Mesodermal cell (in vitro differentiated cells): ENCODE data around the gene RFTN1.

Experiments
- H3K27ac ChIP-seq: 2 replicates; pipeline ENCODE4 v1.7.0; 2013; ENCODE audit warnings: mild to moderate bottlenecking, low read depth, low read length, moderate library complexity; ENCODE audit not compliant: severe bottlenecking
- H3K36me3 ChIP-seq: 2 replicates; pipeline ENCODE4 v1.7.1; 2013; ENCODE audit warnings: mild to moderate bottlenecking, low read length, moderate library complexity; ENCODE audit not compliant: control insufficient read depth, insufficient read depth
- H3K4me1 ChIP-seq: one replicate; pipeline ENCODE4 v1.7.1; 2013; ENCODE audit warnings: mild to moderate bottlenecking, low read length; ENCODE audit not compliant: insufficient read depth, control insufficient read depth, poor library complexity, severe bottlenecking
- H3K4me3 ChIP-seq: 2 replicates; pipeline ENCODE4 v1.7.0; 2013; ENCODE audit warnings: low read length, control low read depth, mild to moderate bottlenecking; ENCODE audit not compliant: insufficient read depth, poor library complexity, severe bottlenecking; ENCODE audit errors: extremely low read depth
- H3K9me3 ChIP-seq: 2 replicates; pipeline ENCODE4 v1.7.1; 2013; ENCODE audit warnings: mild to moderate bottlenecking, low read length, moderate library complexity; ENCODE audit not compliant: control insufficient read depth
- WGBS, 2 experiments: methylation state at CpG; one replicate each; pipeline ENCODE4 v1.1.5; 2013; ENCODE audit warnings: missing lambda C conversion rate in 2 of 2; ENCODE audit not compliant: insufficient coverage in 2 of 2; 5-methylcytosine and 5-hydroxymethylcytosine counted together

The RFTN1 gene

DNA sequence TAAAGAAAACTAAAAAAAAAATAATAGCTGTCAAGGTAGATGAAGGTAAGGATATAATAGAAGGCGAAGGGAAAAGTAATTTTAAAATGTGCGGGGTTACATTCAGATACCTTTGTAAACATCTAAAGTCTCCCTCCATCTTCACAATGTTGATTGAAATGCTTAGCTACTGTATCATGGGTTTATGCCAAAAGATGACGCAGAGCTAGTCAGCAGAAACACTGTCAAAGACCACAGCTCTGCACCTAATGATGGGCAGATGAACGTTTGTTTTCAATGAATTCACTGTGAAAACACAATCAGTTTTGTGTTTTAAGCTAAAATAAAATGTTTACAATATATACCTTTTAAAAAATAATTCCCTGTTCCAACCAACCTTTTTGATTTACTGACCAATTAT is 61.2 kb downstream of the RFTN1 start:
- Histone ChIP-seq H3K4me1 (peaks cover 12% of the 10 kb centered on the region), H3K4me3 (no peak overlapping the region), H3K36me3 (no peaks in the 10 kb centered on the region), H3K9me3 (no peaks in the 10 kb centered on the region), H3K27ac (no peak overlapping the region)
- 100% methylated on average over 1 of the region's 4 CpGs; no CpG with 5 or more reads in 1 of the 2 experiments for WGBS, 2 experiments

- H3K4me3 ChIP-seq, result no peak overlapping the region
- no peaks in the 10 kb centered on the region for H3K36me3 ChIP-seq
- H3K27ac ChIP-seq, result no peak overlapping the region
- H3K9me3 ChIP-seq, result no peaks in the 10 kb centered on the region
- H3K4me1 ChIP-seq, result peaks cover 14% of the 10 kb centered on the region
- 90 to 92% methylated on average over 5 to 6 of the region's 6 CpGs for WGBS, 2 experiments
Measured at GRCh38 chr3:16449369-16449768, 64.1 kb downstream of the RFTN1 start.

DNA sequence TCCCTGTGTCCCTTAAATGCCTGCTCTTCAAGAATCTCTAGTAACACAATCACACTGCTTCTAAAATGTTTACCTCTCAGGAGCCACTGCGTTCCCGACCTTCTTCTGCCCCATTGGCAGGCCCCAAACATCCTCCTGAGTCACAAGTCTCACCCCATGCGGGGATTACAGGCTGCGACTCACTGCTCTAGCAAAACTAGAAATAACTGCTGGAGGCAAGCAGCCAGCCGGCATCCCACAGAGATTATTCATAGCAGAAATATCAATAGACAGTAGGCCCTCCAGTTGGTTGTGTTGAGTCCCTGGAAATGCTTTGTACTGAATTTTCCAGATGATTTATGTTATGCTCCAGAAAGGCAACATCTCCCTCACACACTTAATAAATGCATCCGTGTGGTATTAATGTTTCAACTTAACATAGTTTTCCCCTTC is 64.8 kb downstream of the RFTN1 start:
- Histone ChIP-seq H3K27ac (peak overlapping the region; percentile 25), H3K9me3 (no peaks in the 10 kb centered on the region), H3K4me3 (no peak overlapping the region), H3K36me3 (no peaks in the 10 kb centered on the region), H3K4me1 (peaks cover 14% of the 10 kb centered on the region)
- whole genome bisulfite sequencing, 2 experiments, result 30 to 33% methylated on average over 2 to 4 of the region's 6 CpGs

- H3K9me3 ChIP-seq, result no peaks in the 10 kb centered on the region
- no peak overlapping the region for H3K27ac ChIP-seq
- no peak overlapping the region for H3K4me3 ChIP-seq
- 95 to 97% methylated on average over 2 to 4 of the region's 4 CpGs for WGBS, 2 experiments
- H3K36me3 ChIP-seq, result no peaks in the 10 kb centered on the region
- H3K4me1 ChIP-seq, result peaks cover 14% of the 10 kb centered on the region
Measured at GRCh38 chr3:16447135-16447534, 66.4 kb downstream of the RFTN1 start.

DNA sequence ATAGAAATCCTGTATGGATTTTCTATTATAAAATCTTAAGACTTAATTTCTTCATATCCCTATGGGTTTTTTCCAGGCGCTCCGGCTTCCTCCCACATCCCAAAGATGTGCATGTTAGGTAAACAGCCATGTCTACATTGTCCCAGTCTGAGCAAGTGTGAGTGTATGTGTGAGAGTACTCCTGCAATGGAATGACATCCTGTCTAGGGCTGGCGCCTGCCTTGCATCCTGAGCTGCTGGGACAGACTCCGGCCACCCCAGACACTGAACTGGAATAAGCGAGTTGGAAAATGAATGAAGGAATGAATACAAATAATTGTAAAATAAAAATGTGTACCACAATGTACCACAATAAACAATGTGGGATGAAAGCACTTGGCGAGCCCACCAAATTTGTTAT is 69.2 kb downstream of the RFTN1 start:
- Histone ChIP-seq H3K9me3 (no peaks in the 10 kb centered on the region), H3K27ac (no peak overlapping the region), H3K4me1 (peaks cover 14% of the 10 kb centered on the region), H3K36me3 (no peaks in the 10 kb centered on the region), H3K4me3 (no peak overlapping the region)
- 88% methylated on average over 1 of the region's 6 CpGs; no CpG with 5 or more reads in 1 of the 2 experiments for WGBS, 2 experiments

GRCh38 chr3:16442730-16443129 is 70.8 kb downstream of the RFTN1 start:
- WGBS, 2 experiments, result no CpG with 5 or more reads among the region's 1 CpG
- Histone ChIP-seq H3K9me3 (no peaks in the 10 kb centered on the region), H3K27ac (no peak overlapping the region), H3K36me3 (no peaks in the 10 kb centered on the region), H3K4me1 (peaks cover 2% of the 10 kb centered on the region), H3K4me3 (no peak overlapping the region)

GRCh38 chr3:16441371-16441875 is 72.1 kb downstream of the RFTN1 start:
- 83 to 97% methylated on average over 3 to 4 of the region's 5 CpGs for WGBS, 2 experiments
- no peak overlapping the region for H3K27ac ChIP-seq
- H3K4me3 ChIP-seq, result no peak overlapping the region
- no peaks in the 10 kb centered on the region for H3K4me1 ChIP-seq
- no peaks in the 10 kb centered on the region for H3K9me3 ChIP-seq
- H3K36me3 ChIP-seq, result no peaks in the 10 kb centered on the region

DNA sequence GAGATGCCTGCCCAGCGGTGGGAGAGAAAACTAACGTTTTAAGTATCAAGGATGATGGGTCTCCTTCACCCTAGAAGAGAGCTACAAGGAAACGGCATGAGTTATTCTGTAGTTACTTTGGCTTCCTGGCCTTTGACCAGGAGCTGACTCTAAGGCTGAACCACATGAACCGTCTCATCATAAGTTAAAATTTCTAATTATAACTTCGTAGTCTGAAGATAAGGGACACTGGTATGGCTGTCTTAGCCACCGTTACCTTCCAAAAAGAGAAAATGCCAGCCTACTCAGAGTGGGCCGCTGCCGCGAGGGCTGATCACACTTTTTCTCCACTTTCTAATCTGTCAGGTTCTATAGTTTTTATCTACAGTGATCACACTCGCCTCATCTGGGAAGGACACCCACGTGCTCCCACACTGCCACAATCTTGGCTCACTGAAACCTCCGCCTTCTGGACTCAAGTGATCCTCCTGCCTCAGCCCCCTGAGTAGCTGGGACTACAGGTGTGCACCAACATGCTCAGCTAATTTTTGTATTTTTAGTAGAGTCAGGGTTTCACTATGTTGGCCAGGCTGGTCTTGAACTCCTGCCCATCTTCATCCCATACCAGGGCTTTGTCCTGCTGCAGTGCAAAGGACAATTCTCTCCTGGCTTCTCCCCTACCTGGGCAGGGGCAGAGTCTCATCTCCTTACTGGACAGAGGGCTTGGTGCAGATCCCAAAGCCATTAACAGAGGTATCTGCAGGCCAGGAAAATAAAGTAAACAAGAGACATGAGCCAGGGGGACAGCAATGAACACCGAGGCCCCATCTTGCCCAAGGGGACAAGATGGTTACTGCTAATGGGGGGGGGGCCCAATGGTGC is 73.4 kb downstream of the RFTN1 start:
- Histone ChIP-seq H3K4me3 (no peak overlapping the region), H3K9me3 (no peaks in the 10 kb centered on the region), H3K27ac (no peak overlapping the region), H3K4me1 (no peaks in the 10 kb centered on the region), H3K36me3 (no peaks in the 10 kb centered on the region)
- 93 to 94% methylated on average over 8 to 11 of the region's 13 CpGs for WGBS, 2 experiments

DNA sequence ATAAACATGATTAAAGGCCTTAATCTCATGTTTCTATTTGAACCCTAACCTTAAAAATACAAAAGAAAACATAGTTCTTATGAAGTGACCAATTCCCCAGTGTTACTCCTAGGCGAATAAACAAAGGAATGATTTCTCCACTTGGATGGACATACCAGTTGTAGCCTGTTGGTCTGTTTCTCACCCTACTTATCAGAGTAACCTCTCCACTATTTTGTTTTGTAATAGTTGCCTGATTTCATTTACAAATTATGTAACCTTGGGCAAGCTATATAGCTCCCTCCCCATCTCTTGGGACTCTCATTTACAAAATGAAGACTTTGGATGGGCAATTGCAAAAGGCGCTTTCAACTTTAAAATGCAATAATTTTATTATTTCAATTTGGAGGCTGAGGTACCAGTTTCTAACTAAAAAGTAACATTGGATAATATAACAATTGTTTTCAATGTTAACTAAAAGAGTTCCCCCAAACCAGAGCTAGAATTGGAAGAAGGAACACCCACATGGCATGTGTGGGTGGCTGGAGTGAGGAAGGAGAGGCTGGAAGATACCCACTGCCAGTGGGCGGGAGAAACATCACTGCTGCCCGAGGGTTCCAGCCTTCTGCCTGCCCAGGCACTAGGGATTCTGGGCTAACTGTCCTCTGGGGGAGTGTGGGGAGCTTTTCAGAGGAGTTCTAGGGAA is 74.2 kb downstream of the RFTN1 start:
- no peaks in the 10 kb centered on the region for H3K36me3 ChIP-seq
- H3K9me3 ChIP-seq, result no peaks in the 10 kb centered on the region
- no peaks in the 10 kb centered on the region for H3K4me1 ChIP-seq
- WGBS, 2 experiments, result 86 to 87% methylated on average over 2 of the region's 4 CpGs
- H3K4me3 ChIP-seq, result no peak overlapping the region
- H3K27ac ChIP-seq, result no peak overlapping the region

- 92 to 100% methylated on average over 1 to 2 of the region's 5 CpGs for WGBS, 2 experiments
- Histone ChIP-seq H3K36me3 (peaks cover 3% of the 10 kb centered on the region), H3K27ac (no peak overlapping the region), H3K4me1 (no peaks in the 10 kb centered on the region), H3K4me3 (no peak overlapping the region), H3K9me3 (no peaks in the 10 kb centered on the region)
Measured at GRCh38 chr3:16437640-16438039, 75.9 kb downstream of the RFTN1 start.
